HCT116 (cell line): ENCODE results near the gene PNPLA5. TPM values are rescaled to one million over a fixed set of nuclear protein-coding genes. Genes with fewer than 3 reads are reported as not detected.

Experiments used
- ATAC-seq: fragments of 200-7000 bp; cut with Tn5 transposase; 2 replicates; pipeline ENCODE4 v1.9.1; 2020; ENCODE audit warnings: mild to moderate bottlenecking, moderate library complexity
- BruUV-seq: library from RNA; stranded (reverse); fragments of 400-500 nt; replicated peaks from 2 replicates; lab custom pipeline; 2021; lab: Mats Ljungman, UMichigan
- CTCF ChIA-PET: fragments of 300-600 bp; sonication (Branson Sonifier 250); formaldehyde crosslinking; loops from one replicate; lab custom pipeline; 2021; ENCODE audit warnings: antibody characterized with exemption; lab: Charles Lee
- POLR2A ChIA-PET: fragments of 300-600, 350-600 bp; sonication (Branson Sonifier 250); formaldehyde crosslinking; loops from one replicate; lab custom pipeline; 2021; ENCODE audit warnings: antibody characterized with exemption; lab: Charles Lee
- RAD21 ChIA-PET, 2 experiments: fragments of 300-600 bp; sonication (Branson Sonifier 250); formaldehyde crosslinking; loops; one replicate each; lab custom pipeline; 2023; ENCODE audit warnings: low total read pairs in 2 of 2; ENCODE audit not compliant: uncharacterized antibody in 2 of 2, unreplicated experiment in 2 of 2, low non-redundant PET in 1 of 2; lab: Charles Lee
- DNase-seq: peaks from one replicate; pipeline ENCODE4 v3.0.0-alpha.2; 2010; ENCODE audit warnings: low read depth, low spot score
- H2AFZ ChIP-seq: fragments of 200-600 bp; shearing (Covaris generic), sonication (generic); 2 replicates; pipeline ENCODE4 v1.6.1; 2017; ENCODE audit warnings: low read depth, mixed run types, mixed read lengths, antibody characterized with exemption, low read length; ENCODE audit not compliant: poor library complexity, severe bottlenecking
- H3K27ac ChIP-seq: 2 replicates; pipeline ENCODE4 v1.5.1; 2012; ENCODE audit warnings: low read depth, low read length
- H3K27me3 ChIP-seq: fragments of 200-600 bp; sonication (generic); 2 replicates; pipeline ENCODE4 v1.6.1; 2016; ENCODE audit warnings: mixed run types, low read length, mixed read lengths; ENCODE audit not compliant: insufficient read depth
- H3K36me3 ChIP-seq, 2 experiments: fragments of 200-500 bp in 1 of 2; fragments of 200-600 bp in 1 of 2; sonication (Bioruptor generic) in 1 of 2; sonication (generic) in 1 of 2; 2 replicates each; pipeline versions ENCODE4 v1.5.1 to v1.6.1; 2014 to 2016; ENCODE audit warnings: low read length in 2 of 2, inconsistent platforms in 1 of 2, mixed read lengths in 1 of 2, mixed run types in 1 of 2; ENCODE audit not compliant: insufficient read depth in 2 of 2, control insufficient read depth in 1 of 2
- H3K4me1 ChIP-seq, 2 experiments: fragments of 200-600 bp in 1 of 2; sonication (generic) in 1 of 2; 2 replicates each; pipeline versions ENCODE4 v1.5.1 to v1.6.1; 2012 to 2017; ENCODE audit warnings: low read length in 2 of 2, inconsistent platforms in 1 of 2, mild to moderate bottlenecking in 1 of 2, mixed read lengths in 1 of 2, mixed run types in 1 of 2, moderate library complexity in 1 of 2; ENCODE audit not compliant: insufficient read depth in 2 of 2, control insufficient read depth in 1 of 2
- H3K4me2 ChIP-seq: fragments of 200-600 bp; sonication (generic); 2 replicates; pipeline ENCODE4 v1.6.1; 2017; ENCODE audit warnings: mixed run types, low read length, mixed read lengths
- H3K4me3 ChIP-seq, 2 experiments: fragments of 200-600 bp in 1 of 2; sonication (generic) in 1 of 2; replicated peaks in 1 of 2; 2 replicates each; pipeline ENCODE4 v1.5.1; 2011 to 2016; ENCODE audit warnings: low read length in 2 of 2, control low read depth in 1 of 2, low read depth in 1 of 2, mild to moderate bottlenecking in 1 of 2, mixed read lengths in 1 of 2, mixed run types in 1 of 2
- H3K79me2 ChIP-seq: fragments of 200-600 bp; sonication (generic); 2 replicates; pipeline ENCODE4 v1.6.1; 2017; ENCODE audit warnings: mild to moderate bottlenecking, mixed run types, low read length, moderate library complexity, mixed read lengths; ENCODE audit not compliant: insufficient read depth
- H3K9ac ChIP-seq: fragments of 200-600 bp; sonication (generic); 2 replicates; pipeline ENCODE4 v1.6.1; 2016; ENCODE audit warnings: low read length, mixed read lengths
- H3K9me2 ChIP-seq: fragments of 200-600 bp; sonication (generic), shearing (Covaris generic); 2 replicates; pipeline ENCODE4 v1.6.1; 2017; ENCODE audit warnings: mixed run types, mild to moderate bottlenecking, moderate library complexity; ENCODE audit not compliant: insufficient read depth
- H3K9me3 ChIP-seq, 2 experiments: fragments of 200-500 bp in 1 of 2; fragments of 200-600 bp in 1 of 2; sonication (Bioruptor generic) in 1 of 2; sonication (generic) in 1 of 2; 2 replicates each; pipeline ENCODE4 v1.6.1; 2014 to 2017; ENCODE audit warnings: low read length in 2 of 2, mixed read lengths in 2 of 2, inconsistent platforms in 1 of 2, low read depth in 1 of 2, mild to moderate bottlenecking in 1 of 2, mixed run types in 1 of 2, moderate library complexity in 1 of 2; ENCODE audit not compliant: control insufficient read depth in 1 of 2, insufficient read depth in 1 of 2
- H4K20me1 ChIP-seq: fragments of 200-600 bp; sonication (generic), shearing (Covaris generic); 2 replicates; pipeline ENCODE4 v1.6.1; 2017; ENCODE audit warnings: mixed run types, mild to moderate bottlenecking, moderate library complexity; ENCODE audit not compliant: insufficient read depth
- ATF3 ChIP-seq: IDR thresholded peaks from 2 replicates; pipeline ENCODE4 v1.6.1; 2012
- CBX3 ChIP-seq: IDR thresholded peaks from 2 replicates; pipeline ENCODE4 v1.6.1; 2012; ENCODE audit warnings: low read depth
- CEBPB ChIP-seq: IDR thresholded peaks from 2 replicates; pipeline ENCODE4 v1.6.1; 2012; ENCODE audit warnings: low read depth
- EGR1 ChIP-seq: IDR thresholded peaks from 2 replicates; pipeline ENCODE4 v1.6.1; 2012; ENCODE audit warnings: low read depth
- EZH2 ChIP-seq: fragments of 200-600 bp; sonication (generic); IDR thresholded peaks from 2 replicates; pipeline ENCODE4 v1.6.1; 2017; ENCODE audit warnings: antibody characterized with exemption, mixed run types
- EZH2phosphoT487 ChIP-seq: fragments of 200-600 bp; IDR thresholded peaks from 2 replicates; pipeline ENCODE4 v1.6.1; 2018; ENCODE audit warnings: antibody characterized with exemption, borderline replicate concordance
- FOSL1 ChIP-seq: IDR thresholded peaks from 2 replicates; pipeline ENCODE4 v1.6.1; 2012; ENCODE audit warnings: low read depth
- POLR2A ChIP-seq: IDR thresholded peaks from 2 replicates; pipeline ENCODE4 v1.7.0; 2011; ENCODE audit warnings: borderline replicate concordance; ENCODE audit not compliant: insufficient read depth, insufficient read length; ENCODE audit errors: extremely low read depth
- RAD21 ChIP-seq: IDR thresholded peaks from 2 replicates; pipeline ENCODE4 v1.6.1; 2012; ENCODE audit warnings: low read depth, mild to moderate bottlenecking
- SP1 ChIP-seq: IDR thresholded peaks from 2 replicates; pipeline ENCODE4 v1.6.1; 2012; ENCODE audit warnings: low read depth
- ZBTB33 ChIP-seq: IDR thresholded peaks from 2 replicates; pipeline ENCODE4 v1.6.1; 2011; ENCODE audit warnings: mild to moderate bottlenecking, low read length, moderate library complexity; ENCODE audit not compliant: insufficient replicate concordance; ENCODE audit errors: extremely low read depth
- intact Hi-C: fragments of 100-400 bp; cut with micrococcal nuclease; formaldehyde crosslinking; loops from 2 replicates; pipeline ENCODE4 v1.10.0; 2022
- total RNA-seq: library from RNA; stranded (reverse); gene quantifications from one replicate; pipeline ENCODE4 v1.2.1, GENCODE V29; 2021; ENCODE audit not compliant: unreplicated experiment
- TF ChIP-seq, protein P1 (sequence below), 3 experiments: fragments of 200-600 bp in 1 of 3; sonication (generic) in 1 of 3; IDR thresholded peaks in 2 of 3; conservative IDR thresholded peaks in 1 of 3; 2 replicates each; pipeline ENCODE4 v1.5.1; 2012 to 2017; ENCODE audit warnings: low read depth in 2 of 3, low read length in 2 of 3, antibody characterized with exemption in 1 of 3, borderline replicate concordance in 1 of 3, control low read depth in 1 of 3, mild to moderate bottlenecking in 1 of 3, mixed read lengths in 1 of 3, mixed run types in 1 of 3, moderate library complexity in 1 of 3; ENCODE audit not compliant: insufficient read depth in 1 of 3

The PNPLA5 gene
- total RNA-seq, 1 experiment from 2014 or later = 2.9 TPM

DNA sequence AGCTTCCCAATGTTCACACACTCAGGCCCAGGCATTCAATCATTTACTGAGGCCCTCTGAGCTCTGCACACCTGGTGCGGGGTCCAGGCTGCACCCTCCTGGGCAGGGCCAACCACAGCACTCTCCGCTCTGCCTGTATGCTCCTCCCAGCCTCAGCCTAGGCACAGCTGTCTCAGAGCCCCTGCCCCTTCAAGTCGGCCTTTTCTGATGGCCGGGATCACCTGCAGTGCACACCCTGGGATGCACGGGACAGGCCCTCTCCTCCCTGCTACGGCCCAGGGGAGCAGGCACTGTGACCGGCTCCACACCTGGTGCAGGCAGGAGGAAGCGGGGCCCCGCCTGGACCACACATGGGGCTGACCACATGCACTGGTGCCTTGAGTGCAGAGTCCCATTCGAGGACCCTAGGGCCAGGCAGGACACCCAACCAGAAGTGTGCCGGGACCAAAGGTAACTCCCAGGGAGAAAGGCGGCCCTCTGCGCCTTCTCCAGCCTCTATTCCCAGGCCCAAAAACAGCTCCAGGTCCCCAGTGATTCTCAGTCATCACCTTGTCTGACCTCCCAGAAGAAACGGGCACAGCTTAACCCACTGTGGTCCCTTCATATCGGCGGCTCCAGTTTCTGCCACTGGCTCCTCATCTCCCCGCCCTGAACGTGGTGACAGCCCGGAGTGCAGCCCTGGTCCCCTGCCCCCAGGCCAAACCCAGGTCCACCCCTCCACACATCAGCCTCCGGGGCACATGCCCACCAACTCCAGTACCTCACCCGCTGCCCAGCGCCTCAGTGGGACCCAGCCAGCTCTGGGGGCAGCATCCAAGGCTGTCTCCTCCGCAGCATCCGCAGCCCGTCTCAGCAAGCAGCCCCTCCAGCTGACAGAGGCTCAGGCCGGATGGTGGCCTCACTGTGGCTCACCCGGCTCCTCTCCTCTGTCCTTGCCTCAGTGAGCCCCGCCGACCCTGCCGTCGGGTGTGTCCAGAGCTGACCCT lies 47.0 kb downstream of the PNPLA5 start (continued):
- no peak for TF ChIP-seq CEBPB
- no peak for TF ChIP-seq CBX3
- TF ChIP-seq RAD21 = no peak

GRCh38 chr22:43843783-43844530 lies 47.9 kb downstream of the PNPLA5 start:
- H3K9ac ChIP-seq = no peak overlapping the region
- H3K4me2 ChIP-seq = no peak overlapping the region
- H3K79me2 ChIP-seq = peaks cover 24% of the 10 kb centered on the region
- no TSS peak for BruUV-seq
- no peak overlapping the region for H3K4me3 ChIP-seq
- intact Hi-C loops = no loop called here
- no peak for TF ChIP-seq ATF3
- TF ChIP-seq, protein P1, sequence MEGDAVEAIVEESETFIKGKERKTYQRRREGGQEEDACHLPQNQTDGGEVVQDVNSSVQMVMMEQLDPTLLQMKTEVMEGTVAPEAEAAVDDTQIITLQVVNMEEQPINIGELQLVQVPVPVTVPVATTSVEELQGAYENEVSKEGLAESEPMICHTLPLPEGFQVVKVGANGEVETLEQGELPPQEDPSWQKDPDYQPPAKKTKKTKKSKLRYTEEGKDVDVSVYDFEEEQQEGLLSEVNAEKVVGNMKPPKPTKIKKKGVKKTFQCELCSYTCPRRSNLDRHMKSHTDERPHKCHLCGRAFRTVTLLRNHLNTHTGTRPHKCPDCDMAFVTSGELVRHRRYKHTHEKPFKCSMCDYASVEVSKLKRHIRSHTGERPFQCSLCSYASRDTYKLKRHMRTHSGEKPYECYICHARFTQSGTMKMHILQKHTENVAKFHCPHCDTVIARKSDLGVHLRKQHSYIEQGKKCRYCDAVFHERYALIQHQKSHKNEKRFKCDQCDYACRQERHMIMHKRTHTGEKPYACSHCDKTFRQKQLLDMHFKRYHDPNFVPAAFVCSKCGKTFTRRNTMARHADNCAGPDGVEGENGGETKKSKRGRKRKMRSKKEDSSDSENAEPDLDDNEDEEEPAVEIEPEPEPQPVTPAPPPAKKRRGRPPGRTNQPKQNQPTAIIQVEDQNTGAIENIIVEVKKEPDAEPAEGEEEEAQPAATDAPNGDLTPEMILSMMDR (IDR thresholded peaks at IDR 0.05 in 2 of 3, conservative IDR thresholded peaks at IDR 0.05 in 1 of 3; ENCODE audit: borderline replicate concordance in 1 of 3, insufficient read depth in 1 of 3, low read depth in 2 of 3, low read length in 2 of 3) = no peak
- no peak for TF ChIP-seq POLR2A
- no peak for TF ChIP-seq FOSL1
- no peak for TF ChIP-seq ZBTB33
- no peak for TF ChIP-seq EZH2phosphoT487
- no peak for TF ChIP-seq SP1
- TF ChIP-seq EZH2 = no peak
- no peak for TF ChIP-seq EGR1
- H3K27ac ChIP-seq = no peak overlapping the region
- CTCF ChIA-PET = no interaction called here
- no peaks in the 10 kb centered on the region for H3K36me3 ChIP-seq
- RAD21 ChIA-PET = no interaction called here
- POLR2A ChIA-PET = no interaction called here
- no peaks in the 10 kb centered on the region for H3K9me2 ChIP-seq
- no peaks in the 10 kb centered on the region for H3K27me3 ChIP-seq
- no peak overlapping the region for H2AFZ ChIP-seq
- ATAC-seq (no peak), DNase-seq (no peak)
- no peaks in the 10 kb centered on the region for H4K20me1 ChIP-seq
- no peaks in the 10 kb centered on the region for H3K9me3 ChIP-seq
- no peaks in the 10 kb centered on the region for H3K4me1 ChIP-seq
